NCI-H1930 (cell line): ENCODE data around the gene AK1.

ENCODE experiments used
- DNase-seq, 2 experiments: peaks; one replicate each; lab custom pipeline; 2025; lab: John Stamatoyannopoulos, UW

The AK1 gene

DNA sequence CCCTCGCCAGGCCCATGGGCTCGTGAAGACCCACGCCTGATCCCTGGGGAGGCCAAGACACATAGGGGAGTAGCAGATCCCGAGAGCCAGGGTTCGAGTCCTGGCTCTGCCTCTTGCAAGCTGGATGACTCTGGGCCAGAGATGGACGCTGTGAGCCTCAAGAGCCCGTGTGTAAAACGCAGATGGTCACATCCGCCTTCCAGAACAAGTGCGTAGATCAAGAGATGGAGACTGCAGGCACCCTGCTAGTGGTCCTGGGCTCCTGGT lies 31.1 kb upstream of the AK1 start:
- no peak for DNase-seq

DNA sequence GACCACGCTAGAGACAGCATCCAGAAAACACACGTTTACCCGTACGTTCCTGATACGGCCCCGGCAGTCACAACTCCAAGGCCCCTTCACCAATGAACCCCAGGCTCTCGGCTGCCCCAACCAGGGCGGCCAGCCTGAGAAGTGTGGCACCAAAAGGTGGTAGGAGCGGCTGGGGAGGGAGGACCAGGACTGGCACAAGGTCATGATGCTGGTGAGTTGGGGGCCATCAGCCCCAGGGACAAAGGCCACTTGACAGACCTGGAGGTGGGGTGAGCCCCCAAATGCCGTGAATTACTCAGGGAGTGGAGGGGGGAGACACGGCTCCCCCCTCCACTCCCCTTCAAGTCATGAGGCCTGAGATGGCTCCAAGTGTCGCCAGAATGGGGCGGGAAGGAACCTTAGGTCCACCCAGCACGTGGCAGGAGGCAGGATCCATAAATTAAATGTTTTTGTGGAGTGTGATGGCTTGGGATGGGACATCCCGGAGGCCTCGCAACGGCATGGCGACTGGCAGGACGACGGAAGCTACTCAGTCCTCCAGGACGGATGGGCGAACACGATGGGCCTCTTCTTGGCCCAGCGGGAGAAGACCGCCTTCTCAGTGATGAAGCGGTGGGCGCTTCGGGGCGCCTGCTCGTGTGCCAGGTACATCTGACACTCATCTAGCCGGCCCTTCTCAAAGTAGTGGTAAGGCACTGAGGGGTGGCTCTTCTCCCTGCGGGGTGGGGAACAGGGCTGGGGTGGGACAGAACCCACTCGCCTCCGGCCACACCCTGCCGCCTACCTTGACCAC lies 30.6 kb upstream of the AK1 start:
- no peak for DNase-seq

DNA sequence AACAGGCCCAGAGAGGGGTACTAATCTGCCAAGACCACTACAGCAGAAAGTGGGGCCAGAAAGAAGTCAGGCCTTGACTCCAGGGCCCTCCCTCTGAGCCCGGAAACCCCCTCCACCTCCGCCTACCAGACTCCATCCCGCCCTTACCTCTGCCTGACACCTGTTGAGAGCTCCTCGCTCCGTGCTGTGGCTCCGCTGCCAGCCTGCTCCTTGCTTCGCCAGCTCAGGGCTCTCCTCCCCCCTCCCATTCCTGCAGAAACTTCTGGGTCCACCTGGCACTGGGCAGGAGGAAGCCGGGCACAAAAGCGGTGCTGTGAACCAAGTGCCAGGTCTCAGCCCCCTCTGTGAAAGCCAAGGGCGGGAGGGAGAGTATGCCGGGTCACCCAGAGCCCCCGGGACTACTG lies 28.3 kb upstream of the AK1 start:
- DNase-seq = no peak

DNA sequence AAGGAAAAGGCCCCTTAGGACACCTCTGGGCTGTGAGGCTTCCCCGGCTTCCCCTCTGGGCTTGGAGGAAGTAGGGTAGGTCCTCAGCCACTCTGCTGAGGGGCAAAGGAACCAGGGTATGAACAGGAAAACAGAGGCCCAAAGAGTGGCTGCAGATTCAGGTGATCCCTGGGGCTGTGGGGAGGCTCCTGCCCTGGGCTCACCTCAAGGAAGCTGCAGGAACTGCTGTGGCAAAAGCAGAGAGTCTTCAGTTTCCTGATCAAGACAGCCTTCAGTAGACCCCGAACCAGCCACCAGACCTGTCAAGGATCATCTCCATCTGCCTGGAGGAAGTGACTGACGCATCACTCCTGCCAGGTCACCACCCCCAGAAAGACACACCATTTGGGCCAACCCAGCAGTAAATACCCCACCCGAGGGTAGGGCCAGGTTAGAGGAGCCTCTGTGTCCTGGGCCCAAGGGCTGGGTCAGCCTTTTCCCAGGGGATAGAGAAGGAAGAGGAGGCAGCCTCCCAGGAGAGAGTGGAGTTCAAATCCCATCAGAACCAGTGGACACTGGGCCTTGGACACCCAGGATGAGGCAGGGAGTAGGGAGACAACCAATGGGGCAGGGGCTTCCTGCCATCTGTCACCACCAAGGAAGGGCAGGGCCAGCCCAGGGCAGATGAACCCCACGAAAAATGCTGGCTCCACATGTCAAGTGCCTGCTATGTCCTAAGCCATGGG lies 27.7 kb upstream of the AK1 start:
- DNase-seq = no peak

DNA sequence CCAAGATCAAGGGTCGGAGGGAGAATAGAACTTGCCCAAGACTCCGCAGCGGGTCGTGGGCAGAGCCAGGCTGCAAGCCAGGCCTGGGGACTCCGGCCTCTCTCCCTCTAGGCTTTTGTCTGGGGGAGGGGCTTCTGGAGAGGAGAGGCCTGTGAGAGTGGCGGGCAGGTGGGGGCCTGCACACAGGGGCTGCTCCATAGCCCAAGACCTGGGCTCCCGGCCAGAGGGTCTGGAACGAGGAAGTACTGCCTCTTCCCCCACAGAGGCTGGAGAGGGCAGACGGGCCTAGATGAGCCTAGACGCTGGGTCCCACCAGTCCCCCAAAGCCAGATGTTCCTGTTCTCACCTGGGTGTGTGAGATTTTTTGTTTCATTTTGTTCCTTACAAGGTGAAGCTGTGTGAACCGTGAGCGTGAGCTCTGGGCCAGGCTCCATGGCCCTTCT lies 27.1 kb upstream of the AK1 start:
- DNase-seq = no peak

DNA sequence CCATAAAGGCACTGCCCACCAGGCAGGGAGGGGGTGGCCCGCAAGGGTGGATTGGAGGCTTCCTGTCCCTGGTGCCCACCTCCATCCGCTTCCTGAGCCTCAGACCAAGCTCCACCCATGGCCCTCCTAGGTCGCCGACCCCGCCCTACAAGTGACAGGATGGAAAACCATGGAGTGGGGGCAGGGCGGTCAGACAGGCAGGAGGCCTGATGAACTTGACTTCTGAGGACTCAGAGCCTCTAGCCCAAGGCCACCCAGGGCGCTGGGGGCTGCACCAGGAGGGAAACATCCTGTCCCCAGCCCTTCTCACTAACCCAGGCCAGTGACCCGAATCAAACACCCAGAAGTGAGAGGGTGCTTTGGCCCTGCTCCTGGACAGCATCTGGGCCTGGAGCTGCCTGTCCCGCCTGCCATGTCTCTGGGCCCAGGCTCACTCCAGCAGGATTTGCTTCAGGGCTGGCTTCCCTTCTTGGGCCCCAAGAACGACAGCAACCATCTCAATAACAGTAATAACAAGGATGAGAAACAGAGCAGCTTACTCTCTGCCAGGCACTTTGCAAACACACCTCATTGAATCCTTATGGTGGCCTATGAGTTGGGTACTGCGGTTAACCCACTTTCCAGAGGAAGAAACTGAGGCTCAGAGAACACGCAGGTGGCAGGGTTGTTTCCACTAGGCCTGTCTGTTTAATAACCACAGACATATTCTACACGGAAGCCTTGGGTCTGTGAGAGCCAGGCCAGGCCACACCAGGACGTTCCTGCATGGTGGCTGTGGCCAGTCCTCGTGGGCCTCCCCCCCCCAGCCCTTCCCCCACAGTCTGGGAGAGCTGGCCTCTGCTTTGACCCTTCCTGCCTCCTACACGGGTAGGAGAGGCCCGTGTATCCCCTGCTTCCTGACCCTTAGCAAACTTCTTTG lies 26.3 kb upstream of the AK1 start:
- DNase-seq = no peak

DNA sequence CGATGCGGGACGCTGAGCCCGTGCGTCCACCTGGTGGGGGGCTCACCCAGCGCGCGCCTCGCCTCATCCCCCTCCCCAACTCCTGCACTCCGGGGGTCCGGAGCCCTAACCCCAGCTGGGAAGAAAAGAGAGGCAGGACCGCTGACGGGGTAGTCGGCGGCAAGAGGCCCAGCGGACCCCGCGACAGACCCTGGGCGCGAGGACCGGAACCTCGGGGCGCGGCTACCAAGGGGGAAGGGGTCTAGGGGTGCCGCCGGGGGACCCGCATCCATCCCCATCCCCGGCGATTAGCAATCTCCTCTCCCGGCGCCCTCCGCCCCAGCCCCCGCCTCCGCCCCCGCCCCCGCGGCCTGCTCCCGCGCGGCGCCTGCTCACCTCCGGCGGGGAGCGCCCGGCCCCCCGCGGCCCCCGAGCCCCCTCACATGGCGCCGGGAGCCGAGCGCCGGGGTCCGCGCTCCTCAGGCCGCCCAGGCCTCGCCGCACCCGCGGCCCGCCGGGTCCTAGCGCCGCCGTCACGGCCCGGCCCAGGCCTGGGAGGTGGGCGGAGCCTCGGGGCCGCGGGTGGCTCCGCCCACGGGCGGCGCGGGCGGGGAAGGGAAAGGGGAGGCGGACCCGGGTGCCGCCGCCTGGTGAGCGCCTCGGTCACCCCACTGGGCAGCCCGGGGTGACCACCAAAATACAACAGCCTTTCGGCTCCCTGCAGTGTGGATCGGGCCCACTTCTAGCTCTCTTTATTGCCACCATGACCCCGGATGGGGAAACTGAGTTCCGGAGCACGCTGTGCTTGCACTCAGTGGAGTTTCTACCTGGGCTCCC lies 21.9 kb upstream of the AK1 start, which contains the start of gene ST6GALNAC6:
ST6GALNAC6 (minus strand) TSS at position 476 of the 816 bp plus-strand sequence. CDS start 1,622 bp downstream, outside the sequence.
- peak; percentile 30 to 80 for DNase-seq

DNA sequence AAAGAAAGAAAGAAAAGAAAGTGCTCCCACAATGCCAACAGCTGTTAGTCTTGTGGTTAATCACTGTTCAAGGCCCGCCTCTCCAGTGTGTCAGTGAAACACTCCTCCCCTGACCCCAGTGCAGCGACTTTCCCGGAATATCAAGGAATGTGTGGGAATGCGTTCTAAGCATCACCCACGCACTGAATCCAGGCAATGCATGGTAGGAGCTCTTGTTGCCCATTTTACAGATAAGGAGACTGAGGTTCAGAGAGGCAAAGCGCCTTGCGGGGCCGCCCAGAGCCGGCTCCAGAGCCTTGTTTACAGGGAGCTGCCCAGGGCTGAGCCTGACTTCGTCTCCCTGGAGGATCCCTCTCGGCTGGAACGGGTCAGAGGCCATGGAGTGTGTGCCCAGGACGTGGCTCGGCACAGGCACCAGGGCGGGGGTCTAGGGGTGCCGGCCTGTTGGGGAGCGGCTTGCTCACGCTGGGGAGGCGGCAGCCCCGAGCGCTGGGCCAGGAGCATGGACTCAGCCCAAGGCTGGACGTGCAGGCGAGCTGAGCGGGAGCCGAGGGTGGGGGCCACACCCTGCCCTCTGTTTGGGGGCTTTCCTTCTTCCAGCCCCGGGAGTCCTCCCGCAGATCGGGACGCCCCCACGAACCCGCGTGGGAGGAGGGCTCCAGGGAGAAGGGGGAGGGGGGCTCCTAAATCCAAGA lies 21.1 kb upstream of the AK1 start:
- DNase-seq = no peak

DNA sequence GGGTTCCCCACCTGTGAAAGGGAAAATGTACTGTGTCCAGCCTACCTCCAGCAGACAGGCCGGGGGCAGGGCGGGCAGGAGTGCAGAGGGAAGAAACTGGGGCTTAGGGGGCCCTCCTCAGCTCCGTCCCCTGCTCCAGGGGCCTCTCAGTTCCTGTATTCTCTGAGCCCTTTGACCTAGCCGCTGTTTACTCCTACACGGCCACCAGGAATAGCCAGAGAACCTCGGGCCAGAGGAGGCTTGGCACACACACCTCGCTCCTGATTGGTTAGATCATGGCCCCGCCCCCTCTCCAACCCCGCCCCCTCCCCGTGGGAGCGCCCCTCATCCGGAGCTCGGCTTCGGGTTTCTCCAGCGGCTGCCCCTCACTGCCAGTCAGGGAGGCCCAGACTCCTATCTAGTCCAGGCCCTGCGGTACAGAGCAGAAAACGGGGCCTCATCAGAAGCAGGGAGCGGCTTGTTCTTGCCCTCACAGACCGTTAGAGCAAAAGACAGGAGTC lies 19.8 kb upstream of the AK1 start:
- DNase-seq = no peak

DNA sequence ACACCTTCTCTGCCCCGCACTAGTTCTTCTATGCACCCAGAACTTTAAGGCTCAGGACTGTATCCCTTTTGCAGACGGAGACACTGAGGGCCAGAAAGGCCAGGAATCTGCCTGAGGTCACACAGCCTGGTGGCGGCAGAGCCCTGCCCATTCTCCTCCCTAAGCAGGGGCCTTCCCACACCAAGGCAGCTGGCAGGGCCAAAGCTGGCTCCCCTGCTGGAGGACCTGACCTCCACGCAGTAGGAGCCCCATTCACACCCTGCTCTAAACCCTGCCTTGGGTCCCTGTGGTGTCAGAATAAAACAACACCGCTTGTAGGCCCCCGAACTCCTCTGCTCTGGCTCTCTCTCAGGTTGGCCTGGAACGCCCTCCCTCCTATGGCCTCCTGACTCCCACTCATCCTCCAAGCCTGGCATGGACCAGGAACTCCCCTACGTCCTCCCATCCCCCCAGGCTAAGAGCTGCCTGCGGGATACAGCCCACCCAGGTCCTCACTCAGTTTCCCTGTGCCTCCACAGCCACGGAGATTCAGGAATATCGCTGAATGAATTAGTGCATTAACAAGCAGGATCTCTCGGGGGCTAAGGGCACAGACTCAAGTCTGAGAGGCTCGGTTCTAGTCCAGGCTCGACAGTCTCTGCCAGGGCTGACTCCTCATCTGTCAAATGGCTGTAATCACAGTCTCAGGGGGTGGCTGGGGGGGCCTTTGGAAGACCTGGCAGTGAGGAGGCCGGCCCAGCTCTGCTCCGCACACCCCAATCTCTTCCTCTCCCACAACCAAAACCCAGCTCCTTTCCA lies 19.1 kb upstream of the AK1 start:
- DNase-seq = no peak

DNA sequence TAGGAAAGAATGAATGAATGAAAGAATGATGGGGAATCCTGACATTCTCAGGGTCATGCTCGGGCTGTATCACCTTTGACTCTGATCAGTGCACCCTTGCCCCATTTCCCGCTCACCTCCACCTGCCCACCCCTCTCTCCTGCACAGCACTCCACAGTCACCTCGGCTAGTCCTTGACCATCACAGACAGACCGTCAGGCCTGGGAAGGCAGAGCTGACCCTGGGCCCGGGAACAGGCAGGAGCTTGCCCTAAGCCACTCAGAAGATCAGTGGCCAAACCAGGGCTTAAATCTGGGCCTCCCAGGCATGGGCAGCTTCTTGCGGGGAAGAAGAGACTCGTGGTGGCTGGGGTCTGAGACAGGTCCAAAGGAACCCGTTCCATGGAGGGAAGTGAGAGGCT lies 18.3 kb upstream of the AK1 start:
- no peak for DNase-seq

DNA sequence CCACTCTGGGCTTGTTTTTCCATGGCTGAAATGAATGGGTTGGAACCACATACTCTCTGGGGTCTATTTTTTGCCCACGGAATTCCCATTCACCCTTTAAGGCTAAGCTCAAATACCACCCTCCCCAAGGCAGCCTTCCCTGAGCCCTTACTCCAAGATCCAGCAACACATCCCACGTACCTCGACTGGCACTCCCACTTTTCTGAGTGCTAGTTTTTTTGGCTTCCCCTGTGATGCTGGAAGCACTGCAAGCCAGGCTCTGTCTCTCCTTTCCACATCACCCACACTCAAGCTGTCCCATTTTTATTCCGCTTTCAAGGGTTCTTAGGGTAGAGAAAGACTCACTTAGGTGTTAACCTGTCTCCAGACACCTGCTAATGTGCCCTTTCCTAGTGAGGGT lies 15.9 kb upstream of the AK1 start:
- no peak for DNase-seq

DNA sequence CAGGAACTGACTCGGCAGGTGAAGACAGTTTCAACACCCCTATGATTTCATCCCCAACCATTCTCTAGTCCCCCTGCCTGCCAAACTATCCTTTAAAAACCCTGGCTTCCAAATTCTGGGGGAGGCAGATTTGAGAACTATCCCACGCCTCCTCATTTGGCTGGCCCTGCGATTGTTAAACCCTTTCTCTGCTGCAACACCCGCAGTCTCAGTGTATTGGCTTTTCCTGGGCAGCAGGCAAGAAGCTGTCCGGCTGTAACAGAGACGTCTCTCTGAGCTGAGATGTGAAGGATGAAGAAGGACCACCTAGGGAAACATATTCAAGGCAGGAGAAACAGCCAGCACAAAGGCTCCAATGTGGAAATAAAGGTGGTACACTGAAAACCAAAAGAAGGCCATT lies 15.4 kb upstream of the AK1 start:
- no peak for DNase-seq

DNA sequence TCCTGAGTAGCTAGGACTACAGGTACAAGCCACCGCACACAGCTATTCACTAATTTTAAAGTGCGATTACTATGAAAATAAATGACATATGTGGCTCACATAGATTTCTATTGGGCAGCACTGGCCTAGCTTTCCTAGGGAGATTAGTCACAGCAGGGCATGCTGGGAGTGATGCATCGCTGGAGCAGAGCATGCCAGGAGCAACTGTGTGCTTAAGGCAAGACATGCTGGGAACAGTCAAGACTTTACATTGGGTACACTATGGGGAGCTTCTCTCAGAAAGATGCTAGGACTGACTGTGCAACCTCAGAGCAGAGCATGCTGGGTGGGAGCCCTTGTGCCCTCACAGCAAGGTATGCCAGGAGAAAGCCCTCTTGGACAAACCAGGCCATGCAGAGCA lies 12.6 kb upstream of the AK1 start:
- DNase-seq = no peak

DNA sequence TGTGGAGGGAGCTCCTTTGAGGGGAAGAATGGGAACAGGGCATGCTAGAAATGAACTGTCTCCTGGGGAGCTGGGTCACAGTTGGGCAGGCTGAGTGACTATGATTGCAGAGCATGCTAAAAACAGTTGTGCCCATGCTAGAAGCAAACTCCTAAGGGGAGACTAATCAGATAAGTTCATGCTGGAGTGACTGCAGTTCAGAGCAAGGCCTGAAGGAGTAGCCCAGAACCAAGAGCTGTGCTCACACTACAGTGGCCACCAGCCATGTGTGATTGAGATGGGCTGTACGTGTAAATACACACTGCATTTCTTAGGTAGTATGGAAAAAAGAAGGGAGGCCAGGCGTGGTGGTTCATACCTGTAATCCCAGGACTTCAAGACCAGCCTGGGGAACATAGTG lies 10.3 kb upstream of the AK1 start:
- DNase-seq = no peak

DNA sequence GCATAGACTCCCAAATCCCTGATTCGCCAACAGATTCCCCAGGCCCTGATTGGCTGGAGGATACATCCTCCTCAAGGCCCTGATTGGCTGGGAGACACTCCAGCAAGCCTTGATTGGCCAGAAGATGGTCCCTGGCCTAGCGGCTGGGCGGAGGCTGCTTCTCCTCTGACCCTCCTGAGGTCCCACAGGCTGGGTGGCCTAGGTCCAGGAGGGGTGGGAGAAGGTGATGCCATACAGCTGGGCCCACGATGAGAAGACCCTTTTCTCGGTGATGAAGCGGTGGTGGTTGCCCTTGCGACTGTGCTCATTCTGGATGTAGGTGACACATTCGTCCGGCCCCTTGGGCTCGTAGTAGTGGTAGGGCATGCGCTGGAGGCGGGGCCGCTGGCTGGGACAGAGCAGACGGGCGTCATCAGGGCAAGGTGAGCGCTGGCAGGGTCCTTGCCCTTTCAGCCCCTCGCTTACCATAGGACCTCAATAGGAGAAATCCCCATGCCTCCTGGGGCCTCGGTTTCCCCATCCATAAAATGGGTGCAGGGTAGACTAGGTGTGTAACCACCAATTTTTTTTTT lies 9.0 kb upstream of the AK1 start:
- no peak for DNase-seq

DNA sequence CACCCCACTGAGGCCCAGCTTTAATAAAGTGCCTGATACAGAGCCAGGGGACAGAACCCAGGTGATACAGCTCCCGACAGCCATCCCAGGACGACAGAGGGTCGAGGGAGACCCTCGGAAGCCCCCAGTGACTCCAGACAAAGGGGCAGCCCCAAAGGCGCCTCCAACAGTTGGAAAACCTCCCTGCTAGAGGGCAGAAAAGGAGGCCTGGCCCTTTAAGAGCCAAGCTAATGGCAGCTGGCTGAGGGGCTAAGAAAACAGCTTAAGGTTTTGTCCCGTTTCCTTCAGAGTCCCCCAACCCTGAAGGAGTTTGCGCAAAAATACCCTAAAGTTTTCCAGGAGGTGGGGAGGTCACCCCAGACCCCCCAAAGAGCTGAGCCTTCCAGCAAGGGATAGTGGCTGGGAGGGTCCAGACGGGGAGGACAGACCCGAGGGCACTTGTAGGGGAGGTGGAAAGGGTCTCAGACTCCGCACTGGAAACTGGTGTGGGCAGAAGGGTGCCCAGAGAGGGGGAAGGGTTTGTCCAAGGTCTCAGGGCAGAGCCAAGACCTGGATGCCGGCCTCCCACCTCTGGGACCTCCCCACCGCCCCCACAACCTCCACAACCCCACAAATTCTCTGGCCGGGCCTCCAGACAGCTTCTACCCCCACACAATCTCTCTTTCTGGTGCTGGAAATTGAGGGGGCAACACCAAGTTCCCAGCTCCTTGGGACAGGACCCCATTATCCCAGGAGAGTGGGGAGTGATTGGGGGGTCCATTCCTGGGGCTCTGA lies 8.2 kb upstream of the AK1 start:
- DNase-seq = no peak

DNA sequence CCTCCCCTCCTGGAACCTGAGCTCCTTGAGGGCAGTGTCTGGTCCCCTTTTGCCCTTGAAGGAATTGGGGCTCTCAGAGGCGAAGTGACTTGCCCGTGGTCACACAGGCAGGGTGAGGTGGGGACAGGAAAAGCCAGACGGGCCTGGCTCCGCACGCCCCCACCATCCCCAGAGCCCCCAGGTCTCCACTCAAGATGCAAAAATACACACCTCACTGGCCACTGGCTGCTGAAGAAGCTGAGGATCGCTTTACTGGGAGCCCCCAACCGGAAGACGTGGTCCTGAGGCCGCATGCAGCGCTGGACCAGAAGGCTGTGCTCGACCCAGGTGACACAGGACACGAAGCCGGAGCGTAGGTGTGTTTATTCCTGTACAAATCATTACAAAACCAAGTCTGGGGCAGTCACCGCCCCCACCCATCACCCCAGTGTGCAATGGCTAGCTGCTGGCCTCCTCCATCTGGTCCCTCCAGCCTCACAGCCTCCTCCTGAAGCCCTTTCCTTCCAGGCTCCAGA lies 7.6 kb upstream of the AK1 start:
- no peak for DNase-seq

DNA sequence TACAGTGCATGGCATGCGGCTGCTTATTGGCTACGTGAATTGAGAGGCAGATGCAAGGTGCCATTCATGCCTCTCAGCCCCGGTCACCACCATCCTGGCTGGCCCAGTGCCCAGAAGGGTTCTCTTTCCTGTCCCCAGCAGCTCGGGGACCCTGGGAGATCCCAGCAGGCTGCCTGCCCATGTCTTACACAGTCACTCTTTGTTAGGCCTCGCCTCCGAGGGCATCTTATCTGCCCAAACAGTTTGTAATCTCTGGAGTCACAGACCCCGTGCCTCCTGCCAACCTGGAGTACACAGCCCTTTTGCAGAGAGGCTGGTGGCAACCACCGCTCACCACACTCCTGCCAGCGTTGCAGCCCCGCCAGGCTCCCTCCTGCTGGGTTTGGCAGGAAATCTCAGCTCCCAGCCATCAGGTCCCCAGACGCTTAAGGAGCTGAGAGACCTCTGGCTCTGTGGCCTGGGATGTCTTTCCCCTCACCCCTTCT lies 7.0 kb upstream of the AK1 start:
- DNase-seq = no peak
